PC-9 (cell line): ENCODE data around the gene ARHGEF7. TPM values are rescaled to one million over a fixed set of nuclear protein-coding genes. Genes with fewer than 3 reads are reported as not detected.

Experiments used
- BruUV-seq: library from RNA; stranded (reverse); fragments of 400-500 nt; replicated peaks from 2 replicates; lab custom pipeline; 2021; lab: Mats Ljungman, UMichigan
- CTCF ChIA-PET: fragments of 300-600 bp; sonication (Branson Sonifier 250); formaldehyde crosslinking; loops from one replicate; lab custom pipeline; 2022; ENCODE audit warnings: antibody characterized with exemption; lab: Charles Lee
- POLR2A ChIA-PET: fragments of 300-600 bp; sonication (Branson Sonifier 250); formaldehyde crosslinking; loops from one replicate; lab custom pipeline; 2022; ENCODE audit warnings: antibody characterized with exemption; ENCODE audit not compliant: unreplicated experiment; lab: Charles Lee
- DNase-seq, 2 experiments: peaks; one replicate each; pipeline versions ENCODE4 v3.0.0 to v3.0.0-alpha.2; 2015 to 2022; ENCODE audit warnings: mixed read lengths in 1 of 2
- H2AFZ ChIP-seq: fragments of 200-600 bp; sonication (generic); 2 replicates; pipeline ENCODE4 v1.8.1; 2017; ENCODE audit warnings: antibody characterized with exemption
- H3F3A ChIP-seq: fragments of 200-600 bp; sonication (generic); 2 replicates; pipeline ENCODE4 v1.8.1; 2017; ENCODE audit warnings: antibody characterized with exemption, mild to moderate bottlenecking, low read depth; ENCODE audit not compliant: insufficient read depth
- H3K27ac ChIP-seq: fragments of 200-600 bp; sonication (generic); 2 replicates; pipeline ENCODE4 v1.6.1; 2016; ENCODE audit warnings: mixed run types
- H3K27me3 ChIP-seq: fragments of 200-600 bp; sonication (generic); 2 replicates; pipeline ENCODE4 v1.6.1; 2016; ENCODE audit warnings: low read depth, mixed run types; ENCODE audit not compliant: insufficient read depth
- H3K36me3 ChIP-seq: fragments of 200-600 bp; sonication (generic); 2 replicates; pipeline ENCODE4 v1.6.1; 2016; ENCODE audit warnings: low read depth, mixed run types
- H3K4me1 ChIP-seq: fragments of 200-600 bp; sonication (generic); replicated peaks from 2 replicates; pipeline ENCODE4 v1.6.1; 2016; ENCODE audit warnings: mixed run types; ENCODE audit not compliant: insufficient read depth
- H3K4me2 ChIP-seq: fragments of 200-600 bp; sonication (generic); 2 replicates; pipeline ENCODE4 v1.6.1; 2017; ENCODE audit warnings: mixed run types
- H3K4me3 ChIP-seq: fragments of 200-600 bp; sonication (generic); 2 replicates; pipeline ENCODE4 v1.6.1; 2016; ENCODE audit warnings: mixed run types
- H3K79me2 ChIP-seq: fragments of 200-600 bp; sonication (generic); 2 replicates; pipeline ENCODE4 v1.6.1; 2017; ENCODE audit warnings: low read depth, mixed run types
- H3K9me2 ChIP-seq: fragments of 200-600 bp; sonication (generic); 2 replicates; pipeline ENCODE4 v1.8.1; 2017; ENCODE audit warnings: mild to moderate bottlenecking; ENCODE audit not compliant: insufficient read depth
- H3K9me3 ChIP-seq: fragments of 200-600 bp; sonication (generic); 2 replicates; pipeline ENCODE4 v1.8.1; 2016; ENCODE audit warnings: low read depth; ENCODE audit not compliant: insufficient read depth
- H4K20me1 ChIP-seq: fragments of 200-600 bp; sonication (generic); 2 replicates; pipeline ENCODE4 v1.8.1; 2017; ENCODE audit not compliant: insufficient read depth
- CTCF ChIP-seq: fragments of 200-600 bp; sonication (generic); conservative IDR thresholded peaks from 2 replicates; pipeline ENCODE4 v1.6.1; 2017; ENCODE audit warnings: mixed run types, antibody characterized with exemption, mild to moderate bottlenecking, moderate library complexity
- EZH2 ChIP-seq: fragments of 200-600 bp; sonication (generic); IDR thresholded peaks from 2 replicates; pipeline ENCODE4 v1.8.0; 2017; ENCODE audit warnings: antibody characterized with exemption, low read depth
- intact Hi-C: fragments of 100-400 bp; cut with micrococcal nuclease; formaldehyde crosslinking; loops from one replicate; pipeline ENCODE4 v1.10.0; 2022; ENCODE audit not compliant: unreplicated experiment
- total RNA-seq: library from RNA; stranded (reverse); gene quantifications from 2 replicates; pipeline ENCODE4 v1.2.3, GENCODE V29; 2021

Gene ARHGEF7
- total RNA-seq, 1 experiment from 2014 or later: 37.0 TPM

GRCh38 chr13:111258637-111259036 is 143.5 kb downstream of the ARHGEF7 start:
- Histone ChIP-seq H3K4me1 (no peaks in the 10 kb centered on the region), H3K79me2 (no peaks in the 10 kb centered on the region), H3K27me3 (no peaks in the 10 kb centered on the region), H3K4me2 (no peak overlapping the region), H3F3A (no peaks in the 10 kb centered on the region), H4K20me1 (no peaks in the 10 kb centered on the region), H3K27ac (no peak overlapping the region), H3K9me2 (no peaks in the 10 kb centered on the region), H3K9me3 (0 out of 2 replicates have a peak, but pooled peaks cover 4% of the 10 kb centered on the region), H3K36me3 (0 out of 2 replicates have a peak, but pooled peaks cover 4% of the 10 kb centered on the region), H3K4me3 (no peak overlapping the region), H2AFZ (no peak overlapping the region)
- DNase-seq: no peak
- TF ChIP-seq CTCF: no peak
- TF ChIP-seq EZH2: no peak
- POLR2A ChIA-PET: no interaction called here
- intact Hi-C loops: no loop called here
- no TSS peak for BruUV-seq
- CTCF ChIA-PET: no interaction called here

GRCh38 chr13:111259058-111259457 is 143.9 kb downstream of the ARHGEF7 start:
- no peaks in the 10 kb centered on the region for H3K36me3 ChIP-seq

GRCh38 chr13:111261326-111261725 is 146.2 kb downstream of the ARHGEF7 start:
- no peaks in the 10 kb centered on the region for H3K9me2 ChIP-seq
- CTCF ChIA-PET: no interaction called here
- H3K4me1 ChIP-seq: no peaks in the 10 kb centered on the region
- H3K9me3 ChIP-seq: 0 out of 2 replicates have a peak, but pooled peaks cover 4% of the 10 kb centered on the region
- intact Hi-C loops: no loop called here
- H3F3A ChIP-seq: no peaks in the 10 kb centered on the region
- H4K20me1 ChIP-seq: no peaks in the 10 kb centered on the region
- no TSS peak for BruUV-seq
- H2AFZ ChIP-seq: no peak overlapping the region
- H3K79me2 ChIP-seq: no peaks in the 10 kb centered on the region
- DNase-seq: no peak
- H3K36me3 ChIP-seq: no peaks in the 10 kb centered on the region
- TF ChIP-seq CTCF: no peak
- TF ChIP-seq EZH2: no peak
- POLR2A ChIA-PET: no interaction called here
- no peak overlapping the region for H3K4me2 ChIP-seq
- no peaks in the 10 kb centered on the region for H3K27me3 ChIP-seq
- no peak overlapping the region for H3K27ac ChIP-seq
- H3K4me3 ChIP-seq: no peak overlapping the region

More at GRCh38 chr13:111259058-111259457, 143.9 kb downstream of the ARHGEF7 start:
- 0 out of 2 replicates have a peak, but pooled peaks cover 4% of the 10 kb centered on the region for H3K9me3 ChIP-seq
- no peaks in the 10 kb centered on the region for H3K9me2 ChIP-seq
- no TSS peak for BruUV-seq
- no peaks in the 10 kb centered on the region for H3K27me3 ChIP-seq
- no peaks in the 10 kb centered on the region for H3K79me2 ChIP-seq
- no peak overlapping the region for H3K4me2 ChIP-seq
- no peak overlapping the region for H3K4me3 ChIP-seq
- no peaks in the 10 kb centered on the region for H3F3A ChIP-seq
- CTCF ChIA-PET: no interaction called here
- no peaks in the 10 kb centered on the region for H4K20me1 ChIP-seq
- intact Hi-C loops: no loop called here
- H2AFZ ChIP-seq: no peak overlapping the region
- no peaks in the 10 kb centered on the region for H3K4me1 ChIP-seq
- H3K27ac ChIP-seq: no peak overlapping the region
- no peak for TF ChIP-seq CTCF
- no peak for TF ChIP-seq EZH2
- DNase-seq: no peak
- POLR2A ChIA-PET: no interaction called here
